B cell (primary cell): ENCODE measurements around the gene CERS6.

Experiments used
- CTCF ChIP-seq: fragments of 200-600 bp; IDR thresholded peaks from one replicate; pipeline ENCODE4 v1.8.0; 2022; ENCODE audit warnings: antibody characterized with exemption, mild to moderate bottlenecking
- EZH2 ChIP-seq: IDR thresholded peaks from 2 replicates; pipeline ENCODE4 v1.6.1; 2012; ENCODE audit warnings: borderline replicate concordance, low read depth, mild to moderate bottlenecking, moderate library complexity, low read length; ENCODE audit not compliant: insufficient read depth, poor library complexity, severe bottlenecking

DNA sequence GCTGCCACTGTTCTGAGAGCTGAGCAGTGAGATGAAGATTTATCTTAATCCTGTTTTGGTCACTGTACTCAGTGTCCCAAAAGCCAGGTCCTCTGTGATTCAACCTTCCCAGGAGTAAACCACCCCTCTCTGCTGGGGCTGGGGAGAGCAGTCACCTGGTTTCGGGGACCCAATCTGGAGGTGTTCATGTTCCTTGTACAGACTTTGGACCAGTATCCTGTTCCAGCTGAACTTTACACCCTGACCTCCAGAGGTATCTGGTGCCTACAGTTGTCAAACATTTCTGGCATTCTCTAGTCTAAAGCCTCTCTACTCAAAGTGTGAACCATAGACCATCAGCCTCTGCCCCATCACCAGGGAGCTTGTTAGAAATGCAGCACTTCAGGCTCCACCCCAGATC lies 22.1 kb downstream of the CERS6 start:
- TF ChIP-seq CTCF (no peak), EZH2 (no peak)
